ENCODE measurements around the gene CENPO.

CENPO gene

DNA sequence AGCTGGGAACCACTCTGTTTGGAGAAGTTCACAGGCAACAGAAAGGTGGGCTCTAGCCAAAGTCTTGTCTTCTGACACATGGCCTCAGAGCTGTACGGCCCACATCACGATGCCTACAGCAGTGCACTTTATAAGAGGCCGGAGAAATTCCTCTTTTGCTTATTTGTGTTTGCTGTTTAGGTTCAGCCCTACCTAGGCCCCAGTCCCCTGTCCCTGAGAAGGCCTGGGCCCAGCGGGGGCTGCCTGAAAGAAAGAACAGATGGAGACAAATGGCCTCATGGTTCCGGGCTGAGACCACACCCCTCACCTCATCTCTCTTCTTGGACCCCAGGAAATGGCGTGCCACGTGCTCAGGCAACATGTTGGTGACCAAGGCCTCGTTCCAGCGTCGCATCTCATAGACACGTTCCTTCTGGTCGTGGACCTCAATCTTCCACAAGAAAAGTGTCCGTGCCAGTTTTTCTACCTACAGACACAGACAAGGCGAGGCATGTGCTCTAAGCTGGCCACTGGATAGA lies 30.9 kb downstream of the CENPO start:
- Histone ChIP-seq H3K27ac (no peak overlapping the region), H2AFZ (no peak overlapping the region), H3K9me3 (ENCODE audit: control insufficient read depth, low read length) (no peaks in the 10 kb centered on the region), H3K27me3 (ENCODE audit: control insufficient read depth, insufficient read depth, low read length) (no peaks in the 10 kb centered on the region), H3K4me2 (ENCODE audit: low read length) (no peak overlapping the region), H3K9ac (no peak overlapping the region), H3K36me3 (ENCODE audit: control insufficient read depth, insufficient read depth, low read length) (no peaks in the 10 kb centered on the region), H3K4me3 (ENCODE audit: low read depth, low read length) (no peak overlapping the region), H3K4me1 (peaks cover 8% of the 10 kb centered on the region), H3K79me2 (no peaks in the 10 kb centered on the region)
- TF ChIP-seq, protein P1, sequence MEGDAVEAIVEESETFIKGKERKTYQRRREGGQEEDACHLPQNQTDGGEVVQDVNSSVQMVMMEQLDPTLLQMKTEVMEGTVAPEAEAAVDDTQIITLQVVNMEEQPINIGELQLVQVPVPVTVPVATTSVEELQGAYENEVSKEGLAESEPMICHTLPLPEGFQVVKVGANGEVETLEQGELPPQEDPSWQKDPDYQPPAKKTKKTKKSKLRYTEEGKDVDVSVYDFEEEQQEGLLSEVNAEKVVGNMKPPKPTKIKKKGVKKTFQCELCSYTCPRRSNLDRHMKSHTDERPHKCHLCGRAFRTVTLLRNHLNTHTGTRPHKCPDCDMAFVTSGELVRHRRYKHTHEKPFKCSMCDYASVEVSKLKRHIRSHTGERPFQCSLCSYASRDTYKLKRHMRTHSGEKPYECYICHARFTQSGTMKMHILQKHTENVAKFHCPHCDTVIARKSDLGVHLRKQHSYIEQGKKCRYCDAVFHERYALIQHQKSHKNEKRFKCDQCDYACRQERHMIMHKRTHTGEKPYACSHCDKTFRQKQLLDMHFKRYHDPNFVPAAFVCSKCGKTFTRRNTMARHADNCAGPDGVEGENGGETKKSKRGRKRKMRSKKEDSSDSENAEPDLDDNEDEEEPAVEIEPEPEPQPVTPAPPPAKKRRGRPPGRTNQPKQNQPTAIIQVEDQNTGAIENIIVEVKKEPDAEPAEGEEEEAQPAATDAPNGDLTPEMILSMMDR (IDR thresholded peaks at IDR 0.05) = no peak

DNA sequence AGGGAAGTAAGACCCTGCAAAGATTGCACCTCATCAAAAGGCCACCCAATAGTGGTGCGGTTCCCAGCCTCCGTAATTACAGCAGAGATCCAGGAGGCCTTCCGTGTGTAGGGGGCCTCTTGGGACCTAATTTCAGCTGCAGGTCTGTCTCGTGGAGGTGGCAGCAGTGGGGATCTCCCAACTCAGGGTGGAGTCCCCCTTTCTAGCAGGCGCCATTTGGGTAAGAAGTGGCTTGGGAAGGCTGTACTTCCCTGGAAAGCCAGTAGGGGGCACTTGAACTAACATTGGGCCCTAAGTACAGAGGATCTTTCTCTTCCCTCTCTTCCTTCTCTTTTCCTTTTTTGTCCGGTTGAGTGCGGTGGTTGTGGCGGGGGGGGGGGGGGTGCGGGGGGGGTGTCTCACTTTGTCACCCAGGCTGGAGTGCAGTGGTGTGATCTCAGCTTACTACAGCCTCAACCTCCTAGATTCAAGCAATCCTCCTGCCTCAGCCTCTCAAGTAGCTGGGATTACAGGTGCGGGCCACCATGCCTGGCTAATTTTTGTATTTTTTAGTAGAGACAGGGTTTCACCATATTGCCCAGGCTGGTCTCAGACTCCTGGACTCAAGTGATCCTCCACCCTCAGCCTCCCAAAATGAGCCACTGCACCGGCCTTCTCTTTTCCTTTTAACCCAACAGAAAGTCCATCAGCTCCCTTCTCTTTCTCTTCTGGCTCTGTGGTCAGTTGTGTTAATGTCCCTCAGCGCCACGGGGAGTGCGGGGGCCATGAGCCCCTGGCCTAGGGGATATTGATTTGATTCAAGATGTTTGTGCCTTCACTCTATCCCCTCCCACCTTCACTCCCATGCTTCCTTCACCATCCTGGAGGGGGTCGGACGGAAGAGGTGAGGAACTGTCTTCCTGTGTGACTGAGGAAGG lies 32.0 kb downstream of the CENPO start:
- no peaks in the 10 kb centered on the region for H3K27me3 ChIP-seq (ENCODE audit: control insufficient read depth, insufficient read depth, low read length)
- H3K4me3 ChIP-seq (ENCODE audit: low read depth, low read length) = no peak overlapping the region
- no peak overlapping the region for H3K4me2 ChIP-seq (ENCODE audit: low read length)
- H3K79me2 ChIP-seq = no peaks in the 10 kb centered on the region
- no peak overlapping the region for H2AFZ ChIP-seq
- no peak overlapping the region for H3K9ac ChIP-seq
- TF ChIP-seq, protein P1 (IDR thresholded peaks at IDR 0.05) = peak; percentile 9
- peaks cover 8% of the 10 kb centered on the region for H3K4me1 ChIP-seq
- H3K9me3 ChIP-seq (ENCODE audit: control insufficient read depth, low read length) = no peaks in the 10 kb centered on the region
- H3K27ac ChIP-seq = no peak overlapping the region
- no peaks in the 10 kb centered on the region for H3K36me3 ChIP-seq (ENCODE audit: control insufficient read depth, insufficient read depth, low read length)

DNA sequence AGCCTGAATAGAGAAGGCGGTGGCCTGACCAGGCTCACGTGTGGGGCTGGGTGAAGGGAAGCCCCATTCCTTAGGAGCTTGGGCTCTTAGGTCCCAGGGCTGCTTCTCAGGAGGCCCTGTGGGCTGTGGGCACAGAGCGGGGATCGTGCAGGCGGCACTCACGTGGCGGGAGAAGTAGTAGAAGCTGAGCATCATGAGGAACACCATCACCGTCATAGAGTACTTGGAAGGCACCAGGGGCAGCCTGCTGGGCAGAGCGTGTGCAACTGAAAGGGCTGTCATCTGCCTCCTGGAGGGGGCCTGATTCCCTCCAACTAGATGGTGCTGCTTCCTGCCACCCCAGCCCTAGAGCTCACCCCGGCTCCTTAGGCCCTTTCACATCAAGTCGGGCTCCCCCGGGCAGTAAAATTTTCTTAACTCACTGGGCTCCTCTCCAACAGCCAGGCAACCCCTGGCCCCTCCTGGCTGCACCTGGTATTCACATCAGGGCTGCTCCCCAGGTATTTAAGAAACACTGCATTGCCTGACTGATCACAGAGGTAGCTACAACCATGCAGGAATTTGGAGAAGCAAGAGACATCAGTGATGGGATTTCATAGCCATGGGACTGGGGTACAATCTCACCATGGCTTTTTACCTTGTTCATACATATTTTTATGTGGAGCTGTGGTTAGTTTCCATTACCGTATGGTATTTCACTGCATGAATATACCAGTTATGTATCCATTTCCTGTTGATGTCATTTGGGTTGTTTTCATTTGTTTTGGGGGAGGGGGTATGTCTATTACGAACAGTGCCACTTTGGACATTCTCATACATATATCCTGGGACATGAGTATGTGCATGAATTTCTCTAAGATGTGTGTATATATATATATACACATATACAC lies 32.9 kb downstream of the CENPO start:
- no peaks in the 10 kb centered on the region for H3K36me3 ChIP-seq (ENCODE audit: control insufficient read depth, insufficient read depth, low read length)
- no peak overlapping the region for H3K4me3 ChIP-seq (ENCODE audit: low read depth, low read length)
- TF ChIP-seq, protein P1 (IDR thresholded peaks at IDR 0.05) = no peak
- no peak overlapping the region for H2AFZ ChIP-seq
- peaks cover 8% of the 10 kb centered on the region for H3K4me1 ChIP-seq
- H3K27ac ChIP-seq = no peak overlapping the region
- no peaks in the 10 kb centered on the region for H3K27me3 ChIP-seq (ENCODE audit: control insufficient read depth, insufficient read depth, low read length)
- H3K4me2 ChIP-seq (ENCODE audit: low read length) = no peak overlapping the region
- no peak overlapping the region for H3K9ac ChIP-seq
- H3K79me2 ChIP-seq = no peaks in the 10 kb centered on the region
- H3K9me3 ChIP-seq (ENCODE audit: control insufficient read depth, low read length) = no peaks in the 10 kb centered on the region

DNA sequence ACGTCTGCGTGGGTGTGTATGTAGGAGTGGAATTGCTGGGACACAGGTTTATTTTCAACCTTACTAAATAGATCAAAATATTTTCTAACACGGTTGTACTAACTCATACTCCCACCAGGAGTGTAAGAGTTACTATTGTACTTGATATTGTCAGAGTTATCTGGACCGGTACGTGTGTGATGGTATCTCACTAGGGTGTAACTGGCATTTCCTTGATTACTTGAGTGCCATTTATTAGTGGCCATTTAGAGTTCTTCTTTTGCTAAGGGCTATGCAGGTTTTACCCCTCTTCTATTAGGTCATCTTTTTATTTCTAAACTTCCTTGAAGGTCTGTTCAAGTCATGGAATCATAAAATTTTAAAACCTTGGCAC lies 33.5 kb downstream of the CENPO start:
- Histone ChIP-seq H3K36me3 (ENCODE audit: control insufficient read depth, insufficient read depth, low read length) (no peaks in the 10 kb centered on the region), H3K4me2 (ENCODE audit: low read length) (no peak overlapping the region), H3K79me2 (no peaks in the 10 kb centered on the region), H3K4me3 (ENCODE audit: low read depth, low read length) (no peak overlapping the region), H3K27me3 (ENCODE audit: control insufficient read depth, insufficient read depth, low read length) (no peaks in the 10 kb centered on the region), H3K27ac (no peak overlapping the region), H3K4me1 (peaks cover 8% of the 10 kb centered on the region), H2AFZ (peak overlapping the region; percentile 80), H3K9ac (no peak overlapping the region), H3K9me3 (ENCODE audit: control insufficient read depth, low read length) (no peaks in the 10 kb centered on the region)
- TF ChIP-seq, protein P1 (IDR thresholded peaks at IDR 0.05) = no peak
